GM12874 (cell line): ENCODE data around the gene FAM229A.

ENCODE experiments used
- TF ChIP-seq, protein P1 (sequence below): IDR thresholded peaks from 2 replicates; pipeline ENCODE4 v1.5.1; 2011; ENCODE audit warnings: low read depth, mild to moderate bottlenecking, control low read depth, low read length, moderate library complexity; ENCODE audit not compliant: insufficient read depth

The FAM229A gene

DNA sequence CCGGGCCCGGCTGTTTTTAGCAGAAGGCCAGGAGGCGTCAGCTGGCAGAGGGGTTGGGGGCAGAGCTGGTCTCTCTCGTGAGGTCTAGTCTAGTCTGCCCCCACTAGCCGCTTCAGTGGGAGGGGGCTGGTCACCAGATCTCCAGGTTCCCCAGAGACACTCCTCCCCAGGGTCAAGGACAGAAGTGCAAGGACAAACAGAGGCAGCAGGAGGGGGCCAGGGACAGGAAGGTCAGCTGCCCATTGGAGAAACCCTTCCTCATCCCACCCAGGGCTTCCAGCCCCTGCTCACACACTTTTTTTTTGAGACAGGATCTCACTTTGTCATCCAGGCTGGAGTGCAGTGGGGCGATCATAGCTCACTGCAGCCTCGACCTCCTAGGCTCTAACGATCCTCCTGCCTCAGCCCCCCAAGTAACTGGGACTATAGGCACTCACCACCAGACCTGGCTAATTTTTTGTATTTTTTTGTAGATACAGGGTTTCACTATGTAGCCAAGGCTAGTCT is 10.0 kb downstream of the FAM229A start:
- TF ChIP-seq, protein P1, sequence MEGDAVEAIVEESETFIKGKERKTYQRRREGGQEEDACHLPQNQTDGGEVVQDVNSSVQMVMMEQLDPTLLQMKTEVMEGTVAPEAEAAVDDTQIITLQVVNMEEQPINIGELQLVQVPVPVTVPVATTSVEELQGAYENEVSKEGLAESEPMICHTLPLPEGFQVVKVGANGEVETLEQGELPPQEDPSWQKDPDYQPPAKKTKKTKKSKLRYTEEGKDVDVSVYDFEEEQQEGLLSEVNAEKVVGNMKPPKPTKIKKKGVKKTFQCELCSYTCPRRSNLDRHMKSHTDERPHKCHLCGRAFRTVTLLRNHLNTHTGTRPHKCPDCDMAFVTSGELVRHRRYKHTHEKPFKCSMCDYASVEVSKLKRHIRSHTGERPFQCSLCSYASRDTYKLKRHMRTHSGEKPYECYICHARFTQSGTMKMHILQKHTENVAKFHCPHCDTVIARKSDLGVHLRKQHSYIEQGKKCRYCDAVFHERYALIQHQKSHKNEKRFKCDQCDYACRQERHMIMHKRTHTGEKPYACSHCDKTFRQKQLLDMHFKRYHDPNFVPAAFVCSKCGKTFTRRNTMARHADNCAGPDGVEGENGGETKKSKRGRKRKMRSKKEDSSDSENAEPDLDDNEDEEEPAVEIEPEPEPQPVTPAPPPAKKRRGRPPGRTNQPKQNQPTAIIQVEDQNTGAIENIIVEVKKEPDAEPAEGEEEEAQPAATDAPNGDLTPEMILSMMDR = no peak

DNA sequence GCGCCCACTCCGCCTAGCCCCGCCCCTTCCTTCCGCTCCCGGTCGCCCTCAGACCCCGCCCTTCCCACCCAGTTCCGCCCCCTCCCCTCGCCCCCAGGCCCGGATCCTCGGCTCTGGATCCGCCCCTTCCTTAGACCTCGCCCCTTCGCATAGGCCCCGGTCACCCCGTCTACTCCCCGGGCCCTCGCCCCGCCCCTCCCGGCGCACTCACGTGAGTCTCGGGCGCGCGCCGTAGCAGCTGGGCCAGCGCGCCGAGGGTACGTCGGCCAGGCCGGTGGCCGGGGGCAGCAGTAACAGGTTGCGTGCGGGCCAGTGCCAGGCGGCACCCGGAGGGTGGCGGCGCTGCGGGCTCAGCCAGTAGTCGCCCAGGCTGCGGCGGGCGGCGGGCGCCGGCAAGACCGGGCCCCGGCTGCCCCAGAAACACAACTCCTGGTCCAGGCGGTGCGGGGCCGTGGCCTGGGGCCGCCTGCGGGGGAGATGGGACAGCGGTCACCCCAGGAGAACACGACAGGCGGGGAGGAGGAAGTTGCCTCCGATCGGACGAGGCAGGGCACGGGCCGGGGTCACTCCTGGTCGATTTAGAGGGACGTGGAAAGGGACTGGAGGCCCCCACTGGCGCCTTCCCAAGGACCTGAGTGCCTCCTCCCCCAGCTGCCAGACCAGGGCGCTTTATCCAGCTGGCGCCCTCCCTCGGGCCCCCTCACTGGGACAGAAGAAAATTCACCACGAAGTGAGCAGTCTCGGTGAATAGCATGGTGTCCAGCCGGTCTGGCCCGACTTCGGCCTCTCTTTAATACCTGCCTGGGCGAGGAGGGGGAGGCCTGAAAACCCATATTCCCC is 10.7 kb downstream of the FAM229A start:
- TF ChIP-seq, protein P1 = 0 out of 2 replicates have a peak, but pooled peaks have one; percentile 3

- TF ChIP-seq, protein P1 = peak; percentile 62
These were observed 11.4 kb downstream of the FAM229A start for GRCh38 chr1:32350785-32351398.

DNA sequence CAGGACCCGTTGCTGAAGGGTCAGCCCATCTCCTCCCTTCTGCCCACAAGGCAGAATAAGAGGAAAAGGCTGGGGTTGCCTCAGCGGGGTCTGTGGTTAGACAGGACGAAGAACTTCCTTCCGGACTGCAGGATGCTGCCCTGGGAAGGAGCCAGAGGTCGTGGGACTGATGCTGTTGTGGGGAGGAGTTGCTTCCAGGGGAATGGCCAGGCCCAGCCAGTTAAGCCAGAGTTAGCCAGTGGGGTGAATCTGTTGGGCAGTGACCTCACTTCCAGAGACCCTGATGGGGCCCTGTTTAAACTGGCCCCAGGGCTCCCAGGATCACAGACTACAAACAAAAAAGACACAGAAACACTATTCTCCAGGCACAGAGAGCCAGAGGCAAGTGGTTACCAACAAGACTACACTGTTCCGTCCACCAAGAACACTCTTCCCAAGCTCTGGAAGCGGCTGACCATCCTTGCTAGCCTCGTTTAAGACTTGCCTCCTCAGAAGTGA is 13.0 kb downstream of the FAM229A start:
- TF ChIP-seq, protein P1 = no peak

- TF ChIP-seq, protein P1 = no peak
These were observed 15.6 kb downstream of the FAM229A start for GRCh38 chr1:32346532-32347157.

GRCh38 chr1:32345289-32345827 is 16.9 kb downstream of the FAM229A start:
- TF ChIP-seq, protein P1 = no peak

DNA sequence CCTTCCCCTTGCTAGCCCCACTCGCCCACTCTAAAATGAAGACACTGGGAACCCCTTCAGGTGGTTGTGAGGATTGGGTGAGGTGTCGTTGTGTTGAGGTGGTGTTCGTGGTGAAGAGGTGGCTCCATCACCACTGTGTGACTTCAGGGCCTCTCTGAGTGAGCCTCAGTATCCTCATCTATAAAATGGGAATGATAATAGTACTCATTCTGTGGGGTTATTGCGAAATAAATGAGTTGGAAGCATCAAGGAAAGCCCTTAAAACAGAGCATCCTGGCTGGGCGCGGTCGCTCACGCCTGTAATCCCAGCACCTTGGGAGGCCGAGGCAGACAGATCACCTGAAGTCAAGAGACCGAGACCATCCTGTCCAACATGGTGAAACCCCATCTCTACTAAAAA is 19.6 kb downstream of the FAM229A start:
- TF ChIP-seq, protein P1 = no peak
